Measurements from ENCODE around the gene IRF9.

The IRF9 gene

GRCh38 chr14:24132061-24132685 is 28.9 kb upstream of the IRF9 start:
- no peak for DNase-seq

GRCh38 chr14:24132976-24133375 is 28.1 kb upstream of the IRF9 start:
- no peak for DNase-seq

- no peak for DNase-seq
Measured at GRCh38 chr14:24133735-24134134, 27.3 kb upstream of the IRF9 start.

GRCh38 chr14:24135584-24135833 is 25.6 kb upstream of the IRF9 start:
- DNase-seq: no peak

GRCh38 chr14:24135834-24136683 is 25.0 kb upstream of the IRF9 start, which contains the start of gene PSME1:
PSME1 (plus strand) TSS chr14:24136194; CDS start chr14:24136263, 69 bp downstream.
- DNase-seq: peak; percentile 69

- no peak for DNase-seq
Measured at GRCh38 chr14:24136684-24137528, 24.2 kb upstream of the IRF9 start.

- DNase-seq: no peak
Measured at GRCh38 chr14:24137529-24138395, 23.3 kb upstream of the IRF9 start.

GRCh38 chr14:24138396-24139271 is 22.4 kb upstream of the IRF9 start:
- no peak for DNase-seq

- no peak for DNase-seq
Measured at GRCh38 chr14:24139272-24139934, 21.7 kb upstream of the IRF9 start.

GRCh38 chr14:24141097-24141880 is 19.8 kb upstream of the IRF9 start, which contains the start of gene EMC9:
EMC9 (minus strand) TSS chr14:24141591; CDS start chr14:24141304, 287 bp downstream.
- DNase-seq: peak; percentile 99

GRCh38 chr14:24143511-24143910 is 17.6 kb upstream of the IRF9 start:
- no peak for DNase-seq

GRCh38 chr14:24144451-24144850 is 16.6 kb upstream of the IRF9 start:
- no peak for DNase-seq

- DNase-seq: no peak
Measured at GRCh38 chr14:24145219-24145618, 15.8 kb upstream of the IRF9 start.

GRCh38 chr14:24145690-24146452 is 15.2 kb upstream of the IRF9 start:
- no peak for DNase-seq

- DNase-seq: peak; percentile 87
Measured at GRCh38 chr14:24146453-24146977, 14.6 kb upstream of the IRF9 start, which contains the start of gene PSME2. PSME2 (minus strand) TSS chr14:24146610; CDS start chr14:24146581, 29 bp downstream.

- DNase-seq: peak; percentile 93
Measured at GRCh38 chr14:24146978-24147760, 13.9 kb upstream of the IRF9 start, which contains the start of gene RNF31. RNF31 (plus strand) TSS chr14:24147498; CDS start chr14:24147699, 201 bp downstream.

- DNase-seq: no peak
Measured at GRCh38 chr14:24147761-24148428, 13.2 kb upstream of the IRF9 start.
